Activated CD4-positive, alpha-beta T cell treated with anti-CD3 and anti-CD28 coated beads for 4 hours (primary cell): ENCODE data around the gene UNC93A.
"Not testable (repeated sequence)": the region's sequence is repeated elsewhere in the genome, so short reads cannot be mapped to it uniquely, and the experiment has no call there.

Experiments
- DNase-seq, 2 donors: peaks; one replicate each; pipeline ENCODE4 v3.0.0-alpha.2; 2020

UNC93A gene

GRCh38 chr6:167317172-167317571 is 26.1 kb downstream of the UNC93A start:
- DNase-seq, result no peak

- not testable (repeated sequence) for DNase-seq
These were observed 27.2 kb downstream of the UNC93A start for GRCh38 chr6:167318354-167318753.

- not testable (repeated sequence) for DNase-seq
These were observed 27.7 kb downstream of the UNC93A start for GRCh38 chr6:167318856-167319255.

- not testable (repeated sequence) for DNase-seq
These were observed 29.0 kb downstream of the UNC93A start for GRCh38 chr6:167319856-167320753.

GRCh38 chr6:167320754-167321056 is 29.6 kb downstream of the UNC93A start:
- not testable (repeated sequence) for DNase-seq

- DNase-seq, result not testable (repeated sequence)
These were observed 30.1 kb downstream of the UNC93A start for GRCh38 chr6:167321185-167321584.

- no peak for DNase-seq
These were observed 32.0 kb downstream of the UNC93A start for GRCh38 chr6:167323111-167323510.

GRCh38 chr6:167324111-167324510 is 33.0 kb downstream of the UNC93A start:
- no peak for DNase-seq

GRCh38 chr6:167325766-167326165 is 34.7 kb downstream of the UNC93A start:
- no peak for DNase-seq

GRCh38 chr6:167327391-167327790 is 36.3 kb downstream of the UNC93A start:
- no peak for DNase-seq

- DNase-seq, result no peak
These were observed 37.0 kb downstream of the UNC93A start for GRCh38 chr6:167328086-167328485.

GRCh38 chr6:167329014-167329413 is 37.9 kb downstream of the UNC93A start:
- DNase-seq, result no peak

GRCh38 chr6:167330750-167331149 is 39.6 kb downstream of the UNC93A start:
- no peak for DNase-seq

GRCh38 chr6:167331565-167331964 is 40.5 kb downstream of the UNC93A start:
- no peak for DNase-seq

- no peak for DNase-seq
These were observed 45.9 kb downstream of the UNC93A start for GRCh38 chr6:167336844-167337630.

GRCh38 chr6:167337675-167338449 is 46.7 kb downstream of the UNC93A start:
- no peak for DNase-seq

- DNase-seq, result no peak
These were observed 47.5 kb downstream of the UNC93A start for GRCh38 chr6:167338541-167339117.

- DNase-seq, result no peak
These were observed 50.0 kb downstream of the UNC93A start for GRCh38 chr6:167341038-167341583.

GRCh38 chr6:167341665-167342655 is 50.8 kb downstream of the UNC93A start:
- no peak for DNase-seq

GRCh38 chr6:167342879-167343610 is 51.9 kb downstream of the UNC93A start:
- no peak for DNase-seq

GRCh38 chr6:167345348-167345747 is 54.2 kb downstream of the UNC93A start:
- no peak for DNase-seq
